Neural crest cell (in vitro differentiated cells): Measurements from ENCODE around the gene SPDYE8. TPM values are rescaled to one million over a fixed set of nuclear protein-coding genes. Genes with fewer than 3 reads are reported as not detected.
"Not testable (repeated sequence)": the region's sequence is repeated elsewhere in the genome, so short reads cannot be mapped to it uniquely, and the experiment has no call there.

Experiments
- DNase-seq: peaks from one replicate; pipeline ENCODE4 v3.0.0; 2021; ENCODE audit warnings: low read depth, mixed read lengths, low spot score
- H3K27ac Mint-ChIP-seq: one replicate; pipeline ENCODE4 v1.8.0; 2021; ENCODE audit warnings: mild to moderate bottlenecking, mixed read lengths; ENCODE audit not compliant: unreplicated experiment
- H3K27me3 Mint-ChIP-seq: 2 replicates; pipeline ENCODE4 v1.8.0; 2021; ENCODE audit warnings: low read depth, mild to moderate bottlenecking, mixed read lengths
- H3K36me3 Mint-ChIP-seq: 2 replicates; pipeline ENCODE4 v1.8.0; 2021; ENCODE audit warnings: low read depth, mild to moderate bottlenecking, mixed read lengths
- H3K4me1 Mint-ChIP-seq: 2 replicates; pipeline ENCODE4 v1.8.0; 2021; ENCODE audit warnings: mixed read lengths
- H3K4me3 Mint-ChIP-seq: one replicate; pipeline ENCODE4 v1.8.0; 2021; ENCODE audit warnings: mild to moderate bottlenecking, mixed read lengths
- H3K9me3 Mint-ChIP-seq: 2 replicates; pipeline ENCODE4 v1.8.0; 2021; ENCODE audit warnings: mixed read lengths
- total RNA-seq: library from RNA; stranded (reverse); gene quantifications from 2 replicates; pipeline ENCODE4 v1.2.1, GENCODE V29; 2021

Gene SPDYE8
- total RNA-seq, 1 donor from 2014 or later, result not detected

DNA sequence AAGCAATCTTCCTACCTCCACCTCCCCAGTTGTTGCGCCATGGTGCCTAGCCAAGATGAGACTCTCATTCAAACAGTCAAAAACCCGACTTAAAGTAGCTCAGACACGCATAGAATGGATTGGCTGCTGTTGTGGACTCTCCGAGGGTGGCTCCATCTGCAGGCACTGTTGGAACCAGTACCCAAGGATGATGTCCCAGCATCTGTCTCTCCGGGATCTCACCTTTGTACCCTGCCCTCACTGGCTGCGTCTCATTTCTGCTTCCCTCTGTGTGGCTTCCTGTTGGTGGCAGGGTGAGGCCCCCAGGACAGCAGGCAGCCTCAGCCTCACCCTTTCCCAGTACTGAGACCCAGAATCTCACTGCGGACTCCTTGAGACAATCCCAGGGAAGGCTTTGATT lies 54.8 kb downstream of the SPDYE8 start:
- H3K4me1 Mint-ChIP-seq, H3K27me3 Mint-ChIP-seq, H3K27ac Mint-ChIP-seq, H3K36me3 Mint-ChIP-seq, DNase-seq, H3K4me3 Mint-ChIP-seq, H3K9me3 Mint-ChIP-seq: not testable (repeated sequence)

GRCh38 chr7:72971505-72971904 lies 58.1 kb downstream of the SPDYE8 start:
- H3K27me3 Mint-ChIP-seq, H3K27ac Mint-ChIP-seq, H3K4me3 Mint-ChIP-seq, H3K4me1 Mint-ChIP-seq, DNase-seq, H3K9me3 Mint-ChIP-seq, H3K36me3 Mint-ChIP-seq: not testable (repeated sequence)

Other genes starting within 250 kb of the SPDYE8 start
- 2.7 and 3.4 TPM in 2 replicates for gene TYW1B, start 201.6 kb downstream of the SPDYE8 start, total RNA-seq
- 68.8 and 74.3 TPM in 2 replicates for gene POM121, start 104.7 kb downstream of the SPDYE8 start, total RNA-seq
- 0.96 and 1.8 TPM in 2 replicates for gene TRIM74, start 60.3 kb downstream of the SPDYE8 start, total RNA-seq
- gene SPDYE11, start 28.1 kb upstream of the SPDYE8 start, total RNA-seq, result not detected in 2 replicates
- not detected in 2 replicates for gene SPDYE9, start 56.3 kb upstream of the SPDYE8 start, total RNA-seq